ENCODE measurements around the gene CERK. TPM values are rescaled to one million over a fixed set of nuclear protein-coding genes. Genes with fewer than 3 reads are reported as not detected.

The CERK gene
- total RNA-seq, 1 donor from 2014 or later, result 102 TPM

- no peak for DNase-seq (ENCODE audit: low read depth, low spot score)
Measured at GRCh38 chr22:46747646-46748045, 9.6 kb upstream of the CERK start.

DNA sequence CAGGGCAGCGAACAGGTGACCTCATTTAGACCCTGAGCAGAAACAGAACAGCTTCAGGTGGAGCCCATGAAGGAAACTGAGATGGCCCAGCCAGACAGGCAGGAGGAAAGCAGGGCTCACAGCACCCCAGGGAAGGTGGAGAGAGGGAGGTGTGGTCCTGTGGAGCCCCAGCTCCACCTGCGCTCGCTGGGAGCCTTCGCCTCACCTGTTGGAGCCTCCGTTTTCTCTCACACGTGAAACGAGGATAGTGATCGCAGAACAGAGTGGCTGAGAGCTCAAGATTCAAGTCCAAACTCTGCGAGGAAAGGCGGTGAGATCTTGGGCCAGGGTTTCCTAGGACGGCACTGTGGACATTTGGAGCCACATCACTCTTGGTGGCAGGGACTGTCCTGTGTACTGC is 8.6 kb upstream of the CERK start:
- no peaks in the 10 kb centered on the region for H3K9me3 Mint-ChIP-seq

More at GRCh38 chr22:46747646-46748045, 9.6 kb upstream of the CERK start:
- Mint-ChIP-seq H3K4me3 (no peak overlapping the region), H3K27ac (ENCODE audit: unreplicated experiment) (no peak overlapping the region), H3K36me3 (ENCODE audit: low read depth) (no peaks in the 10 kb centered on the region), H3K27me3 (ENCODE audit: low read depth) (peaks cover 22% of the 10 kb centered on the region), H3K4me1 (no peaks in the 10 kb centered on the region), H3K9me3 (no peaks in the 10 kb centered on the region)
- TF ChIP-seq, protein P1, sequence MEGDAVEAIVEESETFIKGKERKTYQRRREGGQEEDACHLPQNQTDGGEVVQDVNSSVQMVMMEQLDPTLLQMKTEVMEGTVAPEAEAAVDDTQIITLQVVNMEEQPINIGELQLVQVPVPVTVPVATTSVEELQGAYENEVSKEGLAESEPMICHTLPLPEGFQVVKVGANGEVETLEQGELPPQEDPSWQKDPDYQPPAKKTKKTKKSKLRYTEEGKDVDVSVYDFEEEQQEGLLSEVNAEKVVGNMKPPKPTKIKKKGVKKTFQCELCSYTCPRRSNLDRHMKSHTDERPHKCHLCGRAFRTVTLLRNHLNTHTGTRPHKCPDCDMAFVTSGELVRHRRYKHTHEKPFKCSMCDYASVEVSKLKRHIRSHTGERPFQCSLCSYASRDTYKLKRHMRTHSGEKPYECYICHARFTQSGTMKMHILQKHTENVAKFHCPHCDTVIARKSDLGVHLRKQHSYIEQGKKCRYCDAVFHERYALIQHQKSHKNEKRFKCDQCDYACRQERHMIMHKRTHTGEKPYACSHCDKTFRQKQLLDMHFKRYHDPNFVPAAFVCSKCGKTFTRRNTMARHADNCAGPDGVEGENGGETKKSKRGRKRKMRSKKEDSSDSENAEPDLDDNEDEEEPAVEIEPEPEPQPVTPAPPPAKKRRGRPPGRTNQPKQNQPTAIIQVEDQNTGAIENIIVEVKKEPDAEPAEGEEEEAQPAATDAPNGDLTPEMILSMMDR (conservative IDR thresholded peaks at IDR 0.05), result no peak

GRCh38 chr22:46746192-46746591 is 8.1 kb upstream of the CERK start:
- no peak for DNase-seq (ENCODE audit: low read depth, low spot score)
- Mint-ChIP-seq H3K27me3 (ENCODE audit: low read depth) (peaks cover 22% of the 10 kb centered on the region), H3K27ac (ENCODE audit: unreplicated experiment) (no peak overlapping the region), H3K4me1 (no peaks in the 10 kb centered on the region), H3K9me3 (no peaks in the 10 kb centered on the region), H3K4me3 (no peak overlapping the region), H3K36me3 (ENCODE audit: low read depth) (no peaks in the 10 kb centered on the region)
- TF ChIP-seq, protein P1 (conservative IDR thresholded peaks at IDR 0.05), result no peak

More for the DNA sequence above, 8.6 kb upstream of the CERK start:
- H3K4me3 Mint-ChIP-seq, result no peak overlapping the region
- H3K27me3 Mint-ChIP-seq (ENCODE audit: low read depth), result peaks cover 22% of the 10 kb centered on the region
- H3K4me1 Mint-ChIP-seq, result no peaks in the 10 kb centered on the region
- no peak for DNase-seq (ENCODE audit: low read depth, low spot score)
- TF ChIP-seq, protein P1 (conservative IDR thresholded peaks at IDR 0.05), result no peak
- no peak overlapping the region for H3K27ac Mint-ChIP-seq (ENCODE audit: unreplicated experiment)
- H3K36me3 Mint-ChIP-seq (ENCODE audit: low read depth), result no peaks in the 10 kb centered on the region

DNA sequence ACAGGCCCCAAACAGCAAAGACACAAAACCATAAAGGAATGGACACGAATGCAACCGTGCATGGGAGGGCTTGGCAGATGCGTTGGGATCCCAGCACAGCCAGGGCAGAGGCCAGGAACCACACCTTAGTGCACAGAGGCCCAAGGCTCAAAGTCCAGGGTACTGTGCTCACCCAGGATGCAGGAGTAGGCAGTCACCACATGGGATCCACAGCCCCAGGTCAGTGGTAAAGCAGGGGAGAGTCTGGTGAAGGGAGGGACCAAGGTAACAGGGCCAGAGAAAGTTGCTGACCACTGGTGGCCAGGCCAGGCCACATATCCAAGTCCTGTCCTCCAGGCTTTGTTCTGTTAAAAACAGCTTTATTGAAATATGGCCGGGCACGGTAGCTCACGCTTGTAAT is 6.5 kb upstream of the CERK start:
- no peak for DNase-seq (ENCODE audit: low read depth, low spot score)
- TF ChIP-seq, protein P1 (conservative IDR thresholded peaks at IDR 0.05), result no peak
- no peak overlapping the region for H3K4me3 Mint-ChIP-seq
- no peaks in the 10 kb centered on the region for H3K36me3 Mint-ChIP-seq (ENCODE audit: low read depth)
- no peaks in the 10 kb centered on the region for H3K9me3 Mint-ChIP-seq
- no peak overlapping the region for H3K27ac Mint-ChIP-seq (ENCODE audit: unreplicated experiment)
- H3K4me1 Mint-ChIP-seq, result peaks cover 1% of the 10 kb centered on the region
- peaks cover 22% of the 10 kb centered on the region for H3K27me3 Mint-ChIP-seq (ENCODE audit: low read depth)

- H3K27me3 Mint-ChIP-seq (ENCODE audit: low read depth), result peaks cover 17% of the 10 kb centered on the region
- DNase-seq (ENCODE audit: low read depth, low spot score), result no peak
- TF ChIP-seq, protein P1 (conservative IDR thresholded peaks at IDR 0.05), result no peak
- H3K36me3 Mint-ChIP-seq (ENCODE audit: low read depth), result no peaks in the 10 kb centered on the region
- H3K4me1 Mint-ChIP-seq, result peaks cover 10% of the 10 kb centered on the region
- H3K27ac Mint-ChIP-seq (ENCODE audit: unreplicated experiment), result no peak overlapping the region
- H3K4me3 Mint-ChIP-seq, result no peak overlapping the region
- no peaks in the 10 kb centered on the region for H3K9me3 Mint-ChIP-seq
Measured at GRCh38 chr22:46742576-46743221, 4.6 kb upstream of the CERK start.

All from neural crest cell (in vitro differentiated cells).